Measurements from ENCODE around the gene HIKESHI.
"Not testable (repeated sequence)": the region's sequence is repeated elsewhere in the genome, so short reads cannot be mapped to it uniquely, and the experiment has no call there.

Gene HIKESHI

GRCh38 chr11:86341382-86341781 lies 39.3 kb downstream of the HIKESHI start:
- Mint-ChIP-seq H3K4me1 (ENCODE audit: low read depth) (peaks cover 27% of the 10 kb centered on the region), H3K36me3 (ENCODE audit: low read depth) (peaks cover 83% of the 10 kb centered on the region), H3K27me3 (no peaks in the 10 kb centered on the region), H3K9me3 (no peaks in the 10 kb centered on the region), H3K27ac (no peak overlapping the region), H3K4me3 (no peak overlapping the region)
- DNase-seq, result no peak

DNA sequence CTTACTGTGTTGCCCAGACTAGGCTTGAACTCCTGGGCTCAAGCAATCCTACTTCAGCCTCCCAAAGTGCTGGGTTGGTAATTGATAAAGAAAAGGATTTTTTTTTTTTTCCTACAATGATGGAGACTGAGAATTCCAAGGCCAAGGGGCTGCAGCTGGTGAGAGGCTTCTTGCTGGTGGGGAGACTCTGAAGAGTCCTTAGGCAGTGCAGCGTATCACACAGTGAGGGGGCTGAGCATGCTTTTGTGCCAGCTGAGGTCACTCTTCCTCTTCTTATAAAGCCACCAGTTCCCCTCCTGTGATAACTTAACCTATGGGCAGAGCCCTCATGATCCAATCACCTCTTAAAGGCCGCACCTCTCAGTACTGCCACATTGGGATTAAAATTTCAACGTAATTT lies 44.5 kb downstream of the HIKESHI start:
- no peaks in the 10 kb centered on the region for H3K27me3 Mint-ChIP-seq
- no peaks in the 10 kb centered on the region for H3K9me3 Mint-ChIP-seq
- no peak overlapping the region for H3K27ac Mint-ChIP-seq
- DNase-seq, result no peak
- peaks cover 47% of the 10 kb centered on the region for H3K36me3 Mint-ChIP-seq (ENCODE audit: low read depth)
- H3K4me3 Mint-ChIP-seq, result no peak overlapping the region
- peaks cover 18% of the 10 kb centered on the region for H3K4me1 Mint-ChIP-seq (ENCODE audit: low read depth)

- no peak for DNase-seq
- Mint-ChIP-seq H3K4me1 (ENCODE audit: low read depth) (no peaks in the 10 kb centered on the region), H3K36me3 (ENCODE audit: low read depth) (no peaks in the 10 kb centered on the region), H3K9me3 (no peaks in the 10 kb centered on the region), H3K27ac (no peak overlapping the region), H3K27me3 (no peaks in the 10 kb centered on the region), H3K4me3 (no peak overlapping the region)
Measured at GRCh38 chr11:86355256-86355655, 53.2 kb downstream of the HIKESHI start.

DNA sequence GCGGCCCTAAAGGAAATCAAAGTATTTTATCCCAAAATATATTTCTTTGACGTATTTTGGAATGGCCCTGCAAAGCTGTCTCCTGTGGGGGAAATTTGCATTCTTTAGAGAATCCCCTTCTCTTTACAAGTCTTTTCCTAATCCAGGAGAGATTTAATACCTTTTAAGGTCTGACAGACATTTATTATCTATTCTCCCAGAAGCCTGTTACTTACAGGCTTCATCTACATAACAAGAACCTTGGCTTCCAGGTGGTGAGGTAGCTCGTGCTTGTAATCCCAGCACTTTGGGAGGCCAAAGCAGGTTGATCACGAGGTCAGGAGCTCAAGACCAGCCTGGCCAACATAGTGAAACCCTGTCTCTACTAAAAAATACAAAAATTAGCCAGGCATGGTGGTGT lies 55.4 kb downstream of the HIKESHI start:
- H3K36me3 Mint-ChIP-seq (ENCODE audit: low read depth); DNase-seq; H3K4me1 Mint-ChIP-seq (ENCODE audit: low read depth); H3K27ac Mint-ChIP-seq; H3K4me3 Mint-ChIP-seq; H3K27me3 Mint-ChIP-seq; H3K9me3 Mint-ChIP-seq: not testable (repeated sequence)

DNA sequence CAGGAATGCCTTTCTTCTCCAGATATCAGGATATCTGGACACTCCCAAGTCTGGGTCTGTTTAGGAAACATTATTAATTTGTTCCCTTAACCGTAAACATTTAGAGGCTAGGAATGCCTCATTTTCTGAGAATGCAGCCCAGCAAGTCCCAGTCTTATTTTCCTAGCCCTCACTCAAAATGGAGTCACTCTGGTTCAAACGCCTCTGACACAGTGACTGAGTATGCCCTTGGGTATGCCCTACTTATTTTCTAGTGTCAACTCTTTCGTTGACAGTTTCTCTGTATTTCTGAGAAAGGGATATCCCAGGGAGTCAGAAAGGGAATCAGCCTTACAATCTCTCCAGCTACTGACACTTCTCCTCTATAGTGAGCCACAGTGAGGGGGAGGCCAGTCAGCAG lies 56.7 kb downstream of the HIKESHI start:
- Mint-ChIP-seq H3K27me3 (no peaks in the 10 kb centered on the region), H3K9me3 (peaks cover 4% of the 10 kb centered on the region), H3K27ac (no peak overlapping the region), H3K4me1 (ENCODE audit: low read depth) (no peaks in the 10 kb centered on the region), H3K36me3 (ENCODE audit: low read depth) (no peaks in the 10 kb centered on the region), H3K4me3 (no peak overlapping the region)
- no peak for DNase-seq

- H3K27ac Mint-ChIP-seq, result no peak overlapping the region
- peaks cover 4% of the 10 kb centered on the region for H3K9me3 Mint-ChIP-seq
- no peak overlapping the region for H3K4me3 Mint-ChIP-seq
- no peaks in the 10 kb centered on the region for H3K36me3 Mint-ChIP-seq (ENCODE audit: low read depth)
- no peak for DNase-seq
- H3K4me1 Mint-ChIP-seq (ENCODE audit: low read depth), result no peaks in the 10 kb centered on the region
- H3K27me3 Mint-ChIP-seq, result no peaks in the 10 kb centered on the region
Measured at GRCh38 chr11:86360775-86361395, 58.8 kb downstream of the HIKESHI start.

DNA sequence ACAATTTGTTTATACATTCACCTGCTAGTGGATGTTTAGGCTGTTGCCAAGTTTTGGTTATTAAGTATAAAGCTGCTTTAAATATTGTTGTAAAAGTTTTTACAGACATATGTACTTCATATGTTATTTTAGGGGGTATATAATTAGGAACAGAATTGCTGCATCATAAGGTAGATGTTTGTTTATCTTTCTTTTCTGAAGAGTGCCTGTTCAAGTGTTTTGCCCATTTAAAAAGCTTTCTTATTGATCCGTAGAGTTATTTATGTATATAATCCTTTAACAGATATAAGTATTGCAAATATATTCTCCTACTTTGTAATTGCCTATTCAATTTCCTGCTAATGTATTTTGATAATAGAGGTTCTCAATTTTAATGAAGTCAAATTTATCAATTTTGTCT lies 61.4 kb downstream of the HIKESHI start:
- peaks cover 4% of the 10 kb centered on the region for H3K9me3 Mint-ChIP-seq
- H3K27me3 Mint-ChIP-seq, result no peaks in the 10 kb centered on the region
- H3K36me3 Mint-ChIP-seq (ENCODE audit: low read depth), result no peaks in the 10 kb centered on the region
- no peak overlapping the region for H3K27ac Mint-ChIP-seq
- no peak overlapping the region for H3K4me3 Mint-ChIP-seq
- no peaks in the 10 kb centered on the region for H3K4me1 Mint-ChIP-seq (ENCODE audit: low read depth)
- no peak for DNase-seq

DNA sequence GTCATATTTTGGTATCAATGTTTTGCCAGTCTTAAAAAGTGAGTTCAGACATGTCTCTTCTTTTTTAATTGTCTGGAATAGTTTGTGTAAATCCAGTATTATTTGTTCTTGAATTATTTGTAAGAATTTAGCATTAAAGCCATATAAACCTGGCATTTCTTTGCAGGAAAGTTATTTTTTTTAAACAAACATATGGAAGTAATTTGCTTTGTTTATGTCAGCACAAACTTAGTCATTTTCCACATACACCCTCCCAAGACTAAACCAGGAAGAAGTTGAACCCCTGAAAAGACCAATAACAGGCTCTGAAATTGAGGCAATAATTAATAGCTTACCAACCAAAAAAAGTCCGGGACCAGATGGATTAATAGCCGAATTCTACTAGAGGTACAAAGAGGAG lies 63.5 kb downstream of the HIKESHI start:
- Mint-ChIP-seq H3K27me3 (no peaks in the 10 kb centered on the region), H3K27ac (no peak overlapping the region), H3K36me3 (ENCODE audit: low read depth) (no peaks in the 10 kb centered on the region), H3K9me3 (peaks cover 4% of the 10 kb centered on the region), H3K4me1 (ENCODE audit: low read depth) (no peaks in the 10 kb centered on the region), H3K4me3 (no peak overlapping the region)
- no peak for DNase-seq

GRCh38 chr11:86369668-86370067 lies 67.6 kb downstream of the HIKESHI start:
- peaks cover 11% of the 10 kb centered on the region for H3K27me3 Mint-ChIP-seq

DNA sequence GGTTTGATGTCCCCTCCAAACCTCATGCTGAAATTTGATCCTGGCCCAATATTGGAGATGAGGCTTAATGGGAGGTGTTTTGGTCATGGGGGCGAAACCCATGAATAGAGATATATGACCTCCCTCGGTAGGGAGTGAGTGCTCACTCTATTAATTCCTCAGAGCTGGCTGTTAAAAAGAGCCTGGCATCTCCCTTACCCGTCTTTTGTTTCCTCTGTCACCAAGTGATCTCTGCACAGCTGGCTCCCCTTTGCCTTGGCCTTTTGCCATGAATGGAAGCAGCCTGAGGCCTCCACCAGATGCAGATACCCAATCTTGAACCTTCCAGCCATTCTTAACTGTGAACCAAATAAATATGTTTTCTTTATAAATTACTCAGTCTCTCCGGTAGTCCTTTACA lies 68.1 kb downstream of the HIKESHI start:
- Mint-ChIP-seq H3K9me3 (no peaks in the 10 kb centered on the region), H3K27ac (no peak overlapping the region), H3K36me3 (ENCODE audit: low read depth) (no peaks in the 10 kb centered on the region), H3K4me3 (no peak overlapping the region), H3K27me3 (peaks cover 14% of the 10 kb centered on the region), H3K4me1 (ENCODE audit: low read depth) (peaks cover 7% of the 10 kb centered on the region)
- DNase-seq, result no peak

More at GRCh38 chr11:86369668-86370067, 67.6 kb downstream of the HIKESHI start:
- no peak overlapping the region for H3K27ac Mint-ChIP-seq
- no peaks in the 10 kb centered on the region for H3K36me3 Mint-ChIP-seq (ENCODE audit: low read depth)
- H3K4me3 Mint-ChIP-seq, result no peak overlapping the region
- no peaks in the 10 kb centered on the region for H3K9me3 Mint-ChIP-seq
- peaks cover 7% of the 10 kb centered on the region for H3K4me1 Mint-ChIP-seq (ENCODE audit: low read depth)
- DNase-seq, result no peak

DNA sequence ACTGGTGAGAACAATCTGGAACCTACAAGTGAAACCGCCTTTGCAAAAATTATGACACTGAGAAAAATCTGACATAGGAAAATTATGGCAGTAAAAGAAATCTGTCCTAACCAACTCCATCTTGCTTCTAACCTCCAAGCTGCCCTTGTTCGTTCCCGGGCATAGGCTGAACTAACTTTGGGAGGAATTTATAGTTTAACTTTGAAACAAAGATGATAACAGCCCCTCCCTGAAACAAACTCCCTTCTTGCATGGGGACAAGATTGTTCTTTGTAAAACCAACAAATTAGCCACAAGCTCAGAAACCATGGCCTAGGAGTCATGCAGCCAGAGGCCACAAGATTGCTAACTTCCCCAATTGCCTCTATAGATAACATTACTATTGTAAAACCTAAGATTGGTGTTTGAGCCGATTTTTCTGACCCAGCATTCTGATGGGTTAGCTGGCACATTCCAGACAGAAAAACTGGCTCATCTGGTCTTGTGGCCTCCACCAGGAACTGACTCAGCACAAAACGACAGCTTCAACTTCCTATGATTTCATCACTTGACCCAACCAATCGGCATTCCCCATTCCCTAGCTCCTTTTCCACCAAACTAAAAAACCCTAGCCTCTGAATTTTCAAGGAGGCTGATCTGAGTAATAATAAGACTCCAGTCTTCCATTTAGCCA lies 69.0 kb downstream of the HIKESHI start:
- no peaks in the 10 kb centered on the region for H3K36me3 Mint-ChIP-seq (ENCODE audit: low read depth)
- no peak for DNase-seq
- H3K27me3 Mint-ChIP-seq, result peaks cover 19% of the 10 kb centered on the region
- no peak overlapping the region for H3K4me3 Mint-ChIP-seq
- peaks cover 7% of the 10 kb centered on the region for H3K4me1 Mint-ChIP-seq (ENCODE audit: low read depth)
- no peak overlapping the region for H3K27ac Mint-ChIP-seq
- H3K9me3 Mint-ChIP-seq, result no peaks in the 10 kb centered on the region

- Mint-ChIP-seq H3K4me1 (ENCODE audit: low read depth) (peaks cover 7% of the 10 kb centered on the region), H3K27ac (no peak overlapping the region), H3K36me3 (ENCODE audit: low read depth) (no peaks in the 10 kb centered on the region), H3K27me3 (peaks cover 19% of the 10 kb centered on the region), H3K9me3 (peaks cover 2% of the 10 kb centered on the region), H3K4me3 (no peak overlapping the region)
- no peak for DNase-seq
Measured at GRCh38 chr11:86372041-86372440, 70.0 kb downstream of the HIKESHI start.

GRCh38 chr11:86372586-86372985 lies 70.5 kb downstream of the HIKESHI start:
- DNase-seq, result no peak
- H3K9me3 Mint-ChIP-seq, result peaks cover 2% of the 10 kb centered on the region
- peaks cover 19% of the 10 kb centered on the region for H3K27me3 Mint-ChIP-seq
- no peak overlapping the region for H3K27ac Mint-ChIP-seq
- H3K4me3 Mint-ChIP-seq, result no peak overlapping the region
- H3K4me1 Mint-ChIP-seq (ENCODE audit: low read depth), result peaks cover 7% of the 10 kb centered on the region
- no peaks in the 10 kb centered on the region for H3K36me3 Mint-ChIP-seq (ENCODE audit: low read depth)

DNA sequence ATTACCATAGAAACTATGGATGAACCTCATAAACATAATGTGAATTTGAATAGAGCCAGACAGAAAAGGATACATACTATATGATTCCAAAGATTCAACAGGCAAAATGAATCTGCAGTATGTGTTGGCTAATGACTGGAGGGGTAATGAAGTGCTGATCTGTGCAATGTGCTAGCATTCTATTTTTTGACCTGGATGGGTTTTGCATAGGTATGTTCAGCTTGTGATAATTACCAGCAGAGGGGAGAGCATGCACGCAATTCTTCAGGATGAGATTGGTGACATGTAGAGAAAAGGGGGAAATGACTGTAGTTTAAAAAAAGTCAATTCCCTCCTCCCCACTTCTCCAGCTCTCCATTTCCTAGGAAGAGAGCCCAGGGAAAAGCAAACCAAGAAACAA lies 72.0 kb downstream of the HIKESHI start:
- peaks cover 19% of the 10 kb centered on the region for H3K27me3 Mint-ChIP-seq

DNA sequence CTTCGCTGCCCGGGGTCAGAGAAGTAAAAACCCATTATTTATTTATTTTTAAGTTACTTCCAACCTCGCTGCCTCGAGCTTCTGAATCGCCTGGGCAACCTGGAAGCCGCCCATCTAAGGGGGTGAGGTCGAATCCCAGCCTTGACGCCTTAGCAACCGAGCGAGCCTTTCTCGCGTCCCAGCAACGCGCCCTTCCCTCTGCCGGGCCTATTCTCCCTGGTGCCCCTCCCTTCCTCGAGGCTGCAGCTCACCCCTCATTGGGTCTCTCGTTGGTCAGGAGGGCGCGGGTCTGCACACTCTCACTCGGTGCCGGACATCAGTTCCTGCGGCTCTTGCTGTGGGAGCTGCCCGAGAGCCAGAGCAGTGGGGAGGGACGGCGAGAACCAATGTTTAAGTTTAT lies 72.5 kb downstream of the HIKESHI start, which contains the start of gene CCDC81:
Gene CCDC81, plus strand, starts transcription at position 302 of the 400 bp plus-strand sequence. CDS start 277 bp downstream, outside the sequence.
- Mint-ChIP-seq H3K9me3 (peaks cover 2% of the 10 kb centered on the region), H3K27me3 (peaks cover 19% of the 10 kb centered on the region), H3K4me1 (ENCODE audit: low read depth) (peaks cover 7% of the 10 kb centered on the region), H3K36me3 (ENCODE audit: low read depth) (no peaks in the 10 kb centered on the region), H3K4me3 (no peak within 1 kb of the TSS), H3K27ac (no peak within 1 kb of the TSS)
- no peak for DNase-seq

More for the DNA sequence above, 72.0 kb downstream of the HIKESHI start:
- H3K9me3 Mint-ChIP-seq, result peaks cover 2% of the 10 kb centered on the region
- no peak overlapping the region for H3K4me3 Mint-ChIP-seq
- H3K36me3 Mint-ChIP-seq (ENCODE audit: low read depth), result no peaks in the 10 kb centered on the region
- DNase-seq, result no peak
- H3K27ac Mint-ChIP-seq, result no peak overlapping the region
- peaks cover 7% of the 10 kb centered on the region for H3K4me1 Mint-ChIP-seq (ENCODE audit: low read depth)

All from activated T-cell treated with anti-CD3 and anti-CD28 coated beads, Interleukin-2, amount 50 U/mL, for 24 hours (primary cell).